GM12878 (cell line): ENCODE measurements around the gene CCNT2.

Source experiments
- CHD4 ChIP-seq: fragments of 200-600 bp; sonication (generic); IDR thresholded peaks from 2 replicates; pipeline ENCODE4 v1.6.1; 2016; ENCODE audit warnings: mild to moderate bottlenecking
- CTCF ChIP-seq, 3 experiments: IDR thresholded peaks in 2 of 3; conservative IDR thresholded peaks in 1 of 3; 2 replicates each; pipeline ENCODE4 v1.5.1; 2011; ENCODE audit warnings: low read depth in 3 of 3, low read length in 3 of 3, mild to moderate bottlenecking in 3 of 3, control low read depth in 2 of 3, moderate library complexity in 2 of 3, inconsistent platforms in 1 of 3, mixed read lengths in 1 of 3; ENCODE audit not compliant: control insufficient read depth in 2 of 3, insufficient read depth in 1 of 3; ENCODE audit errors: extremely low read depth in 1 of 3
- DPF2 ChIP-seq: fragments of 450-650 bp; IDR thresholded peaks from 2 replicates; pipeline ENCODE4 v1.6.1; 2017; ENCODE audit warnings: mild to moderate bottlenecking
- EGR1 ChIP-seq, 2 experiments: IDR thresholded peaks; 1 replicate in 1 of 2; 2 replicates in 1 of 2; pipeline ENCODE4 v1.6.1; 2011 to 2012; ENCODE audit warnings: low read depth in 2 of 2, low read length in 2 of 2, borderline replicate concordance in 1 of 2, mild to moderate bottlenecking in 1 of 2, moderate library complexity in 1 of 2
- FOXK2 ChIP-seq: fragments of 450-650 bp; IDR thresholded peaks from 2 replicates; pipeline ENCODE4 v1.6.1; 2017; ENCODE audit warnings: mild to moderate bottlenecking, moderate library complexity
- KLF5 ChIP-seq: fragments of 450-650 bp; IDR thresholded peaks from 2 replicates; pipeline ENCODE4 v1.6.1; 2014; ENCODE audit warnings: mild to moderate bottlenecking; ENCODE audit not compliant: partially characterized antibody
- MYC ChIP-seq: IDR thresholded peaks from 2 replicates; pipeline ENCODE4 v1.6.1; 2011; ENCODE audit warnings: mild to moderate bottlenecking, low read length, moderate library complexity, inconsistent platforms; ENCODE audit not compliant: insufficient read depth, insufficient replicate concordance, insufficient read length, severe bottlenecking
- NFIC ChIP-seq: IDR thresholded peaks from 2 replicates; pipeline ENCODE4 v1.6.1; 2012; ENCODE audit warnings: low read depth, mild to moderate bottlenecking, inconsistent platforms, low read length, moderate library complexity
- POLR2A ChIP-seq: IDR thresholded peaks from 2 replicates; pipeline ENCODE4 v1.6.1; 2011; ENCODE audit warnings: low read depth, mild to moderate bottlenecking, low read length
- POLR2AphosphoS5 ChIP-seq: IDR thresholded peaks from 2 replicates; pipeline ENCODE4 v1.6.1; 2011; ENCODE audit warnings: mild to moderate bottlenecking, low read length, inconsistent platforms
- REST ChIP-seq: IDR thresholded peaks from 2 replicates; pipeline ENCODE4 v1.6.1; 2012; ENCODE audit warnings: mild to moderate bottlenecking, low read depth, low read length
- SIN3A ChIP-seq: IDR thresholded peaks from 2 replicates; pipeline ENCODE4 v1.6.1; 2012; ENCODE audit warnings: low read depth, low read length, improper control_type of control experiment
- TAF1 ChIP-seq: IDR thresholded peaks from 2 replicates; pipeline ENCODE4 v1.6.1; 2011; ENCODE audit warnings: mild to moderate bottlenecking, low read depth, low read length, borderline replicate concordance
- YY1 ChIP-seq: IDR thresholded peaks from 2 replicates; pipeline ENCODE4 v1.6.1; 2011; ENCODE audit warnings: low read depth, mild to moderate bottlenecking, low read length

GRCh38 chr2:134924912-134925311, 6.3 kb downstream of the CCNT2 start:
- TF ChIP-seq EGR1 (IDR thresholded peaks at IDR 0.05; ENCODE audit: borderline replicate concordance in 1 of 2, low read depth in 2 of 2, low read length in 2 of 2) (no peak), CTCF (IDR thresholded peaks at IDR 0.05 in 2 of 3, conservative IDR thresholded peaks at IDR 0.05 in 1 of 3; ENCODE audit: control insufficient read depth in 2 of 3, extremely low read depth in 1 of 3, insufficient read depth in 1 of 3, low read depth in 3 of 3, low read length in 3 of 3) (no peak), TAF1 (no peak), KLF5 (no peak), MYC (no peak), FOXK2 (no peak), DPF2 (no peak), POLR2A (no peak), POLR2AphosphoS5 (no peak), CHD4 (no peak), REST (no peak), SIN3A (no peak), NFIC (no peak), YY1 (no peak)
